ENCODE results near the gene GTF3C4.

GTF3C4 gene, protein sequence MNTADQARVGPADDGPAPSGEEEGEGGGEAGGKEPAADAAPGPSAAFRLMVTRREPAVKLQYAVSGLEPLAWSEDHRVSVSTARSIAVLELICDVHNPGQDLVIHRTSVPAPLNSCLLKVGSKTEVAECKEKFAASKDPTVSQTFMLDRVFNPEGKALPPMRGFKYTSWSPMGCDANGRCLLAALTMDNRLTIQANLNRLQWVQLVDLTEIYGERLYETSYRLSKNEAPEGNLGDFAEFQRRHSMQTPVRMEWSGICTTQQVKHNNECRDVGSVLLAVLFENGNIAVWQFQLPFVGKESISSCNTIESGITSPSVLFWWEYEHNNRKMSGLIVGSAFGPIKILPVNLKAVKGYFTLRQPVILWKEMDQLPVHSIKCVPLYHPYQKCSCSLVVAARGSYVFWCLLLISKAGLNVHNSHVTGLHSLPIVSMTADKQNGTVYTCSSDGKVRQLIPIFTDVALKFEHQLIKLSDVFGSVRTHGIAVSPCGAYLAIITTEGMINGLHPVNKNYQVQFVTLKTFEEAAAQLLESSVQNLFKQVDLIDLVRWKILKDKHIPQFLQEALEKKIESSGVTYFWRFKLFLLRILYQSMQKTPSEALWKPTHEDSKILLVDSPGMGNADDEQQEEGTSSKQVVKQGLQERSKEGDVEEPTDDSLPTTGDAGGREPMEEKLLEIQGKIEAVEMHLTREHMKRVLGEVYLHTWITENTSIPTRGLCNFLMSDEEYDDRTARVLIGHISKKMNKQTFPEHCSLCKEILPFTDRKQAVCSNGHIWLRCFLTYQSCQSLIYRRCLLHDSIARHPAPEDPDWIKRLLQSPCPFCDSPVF

DNA sequence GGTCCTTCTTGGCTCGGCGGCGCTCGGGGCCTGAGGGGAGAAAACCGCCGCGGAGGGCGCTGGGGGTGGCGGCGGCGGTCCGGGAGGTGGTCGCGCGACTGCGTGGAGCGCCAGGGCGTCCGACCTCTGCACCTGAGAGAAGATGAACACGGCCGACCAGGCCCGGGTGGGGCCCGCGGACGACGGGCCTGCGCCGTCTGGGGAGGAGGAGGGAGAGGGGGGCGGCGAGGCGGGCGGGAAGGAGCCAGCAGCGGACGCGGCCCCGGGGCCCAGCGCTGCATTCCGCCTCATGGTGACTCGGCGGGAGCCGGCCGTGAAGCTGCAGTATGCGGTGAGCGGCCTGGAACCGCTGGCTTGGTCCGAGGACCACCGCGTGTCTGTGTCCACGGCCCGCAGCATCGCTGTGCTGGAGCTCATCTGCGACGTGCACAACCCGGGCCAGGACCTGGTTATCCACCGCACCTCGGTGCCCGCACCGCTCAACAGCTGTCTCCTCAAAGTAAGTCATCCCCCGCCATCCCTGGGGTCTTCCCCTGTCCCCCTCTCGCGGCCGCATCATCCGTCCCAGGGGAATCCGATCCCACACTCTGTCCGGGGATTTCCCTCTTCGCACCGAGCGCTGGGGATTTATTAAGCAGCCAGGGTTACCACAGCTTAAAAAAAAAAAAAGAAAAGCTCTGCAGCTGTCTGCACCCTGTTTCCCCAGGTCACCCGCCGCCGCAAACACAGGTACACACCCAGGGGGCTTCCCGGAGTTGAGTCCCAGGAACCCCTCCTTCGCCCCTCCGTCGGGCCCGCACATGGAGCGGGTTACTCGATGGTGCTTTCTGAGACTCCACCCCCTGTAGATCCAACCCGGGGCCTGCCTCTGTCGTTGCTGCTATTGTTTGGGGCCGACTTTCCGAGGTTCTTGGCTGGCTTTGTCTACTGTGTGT, at the start of gene GTF3C4:
Gene GTF3C4 (plus strand): TSS at position 8 of the 935 bp plus-strand sequence. CDS start 135 bp downstream, at position 143.
- intact Hi-C loops (cut with DNase I): no loop called here
- peak in 26 of 42 donors; percentile 3 to 92 (median 26) for DNase-seq

DNA sequence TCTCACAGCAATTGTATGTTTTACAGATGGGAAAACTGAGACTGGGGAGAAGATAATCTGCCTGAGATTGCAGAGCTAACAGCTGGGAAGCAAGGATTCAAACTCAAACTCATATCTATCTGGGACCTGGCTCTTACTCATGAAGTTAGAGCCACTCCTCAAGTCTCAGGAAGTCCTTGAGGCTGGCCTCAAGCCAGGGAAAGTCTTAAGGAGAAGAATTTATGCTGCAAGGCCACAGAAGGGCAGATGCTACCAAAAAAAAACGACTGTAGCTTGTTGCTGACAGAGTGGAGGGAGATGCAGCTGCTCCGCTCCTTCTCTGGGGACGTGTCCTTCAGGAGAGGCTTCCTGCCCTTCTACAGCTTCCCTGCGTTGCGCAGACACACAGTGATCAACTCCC, 48.1 kb upstream of the GTF3C4 start:
- no peak for DNase-seq
- intact Hi-C loops (cut with DNase I): no loop called here

- intact Hi-C loops (cut with DNase I): no loop called here
- peak in 1 of 42 donors; percentile 41 for DNase-seq
These were observed 44.0 kb upstream of the GTF3C4 start for GRCh38 chr9:132626285-132626684.

GRCh38 chr9:132627106-132627505, 43.2 kb upstream of the GTF3C4 start:
- intact Hi-C loops (cut with DNase I): no loop called here
- DNase-seq: no peak

GRCh38 chr9:132627594-132627993, 42.7 kb upstream of the GTF3C4 start:
- DNase-seq: no peak
- intact Hi-C loops (cut with DNase I): no loop called here

GRCh38 chr9:132628746-132629145, 41.5 kb upstream of the GTF3C4 start:
- intact Hi-C loops (cut with DNase I): no loop called here
- no peak for DNase-seq

- DNase-seq: peak in 1 of 42 donors; percentile 8
- intact Hi-C loops (cut with DNase I): no loop called here
These were observed 40.1 kb upstream of the GTF3C4 start for GRCh38 chr9:132630116-132630515.

GRCh38 chr9:132630811-132631210, 39.5 kb upstream of the GTF3C4 start:
- intact Hi-C loops (cut with DNase I): no loop called here
- peak in 1 of 42 donors; percentile 8 for DNase-seq

DNA sequence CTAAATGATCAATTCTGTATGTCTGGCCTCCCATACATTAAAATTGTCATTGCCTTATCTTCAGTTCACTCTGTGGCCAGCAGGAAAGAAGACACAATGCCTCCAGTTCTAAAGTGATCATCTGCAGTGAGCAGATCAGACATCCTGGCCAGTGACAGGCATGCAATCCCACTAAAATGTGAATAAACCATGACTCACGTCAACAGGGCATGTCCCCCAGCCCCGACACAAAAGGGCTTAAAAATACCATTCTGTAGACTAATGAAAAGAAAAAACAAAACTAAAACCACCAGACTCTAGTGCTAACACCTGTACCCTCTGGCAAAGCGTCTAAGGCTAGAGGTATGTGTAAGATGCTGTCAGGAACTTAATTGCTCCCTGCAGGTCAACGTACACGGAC, 39.0 kb upstream of the GTF3C4 start:
- intact Hi-C loops (cut with DNase I): no loop called here
- DNase-seq: no peak

GRCh38 chr9:132631685-132632084, 38.6 kb upstream of the GTF3C4 start:
- intact Hi-C loops (cut with DNase I): no loop called here
- DNase-seq: peak in 13 of 42 donors; percentile 5 to 61 (median 25)

DNA sequence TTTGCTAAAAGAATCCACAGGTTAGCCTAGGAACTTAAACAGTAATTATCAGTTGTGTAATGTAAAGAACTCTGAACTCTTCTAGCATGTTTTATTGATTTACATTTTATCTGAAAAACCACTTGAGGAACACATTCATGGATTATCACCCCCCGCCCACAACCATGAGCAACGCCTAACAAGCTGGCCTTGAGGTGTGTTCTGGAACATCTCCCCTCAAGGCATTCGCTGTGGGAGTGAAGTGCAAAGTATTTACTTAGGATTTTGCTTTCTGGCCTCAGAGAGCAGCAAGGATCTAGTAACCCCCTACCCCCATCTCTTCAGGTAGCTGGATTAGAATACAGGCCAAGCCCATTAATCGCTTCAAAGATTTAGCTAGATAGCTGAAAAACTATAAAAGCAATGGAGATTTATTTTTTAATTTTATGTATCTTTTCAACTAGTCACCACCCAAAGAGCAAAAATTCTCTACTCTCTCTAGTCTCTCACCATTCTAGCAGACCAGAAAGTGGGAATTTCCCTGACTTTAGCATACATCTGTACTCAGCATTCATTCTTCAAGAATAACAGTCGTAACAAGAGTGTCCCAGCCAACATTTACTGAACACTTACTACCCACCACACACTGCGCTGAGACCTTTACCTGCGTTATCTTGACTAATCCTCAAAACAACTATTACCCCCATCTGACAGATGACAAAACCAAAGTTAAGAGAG, 37.7 kb upstream of the GTF3C4 start:
- DNase-seq: peak in 1 of 42 donors; percentile 2
- intact Hi-C loops (cut with DNase I): no loop called here

DNA sequence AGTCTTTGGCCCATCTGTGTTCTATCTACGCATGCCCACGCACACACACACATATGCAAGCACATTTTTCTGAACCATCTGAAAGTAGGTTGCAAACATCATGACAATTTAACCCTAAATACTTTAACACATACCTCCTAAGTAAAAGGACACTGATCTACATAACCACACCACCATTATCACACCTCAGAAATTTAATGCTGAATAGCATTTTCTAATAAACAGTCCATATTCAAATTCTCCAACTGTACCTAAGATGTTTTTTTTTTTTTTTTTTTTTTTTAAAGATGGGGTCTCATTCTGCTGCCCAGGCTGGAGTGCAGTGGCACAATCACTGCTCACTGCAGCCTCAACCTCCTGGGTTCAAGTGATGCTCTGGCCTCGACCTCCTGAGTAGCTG, 35.9 kb upstream of the GTF3C4 start:
- no peak for DNase-seq
- intact Hi-C loops (cut with DNase I): no loop called here

GRCh38 chr9:132637351-132637750, 32.9 kb upstream of the GTF3C4 start:
- intact Hi-C loops (cut with DNase I): no loop called here
- DNase-seq: no peak

- intact Hi-C loops (cut with DNase I): no loop called here
- DNase-seq: no peak
These were observed 32.5 kb upstream of the GTF3C4 start for GRCh38 chr9:132637801-132638200.

DNA sequence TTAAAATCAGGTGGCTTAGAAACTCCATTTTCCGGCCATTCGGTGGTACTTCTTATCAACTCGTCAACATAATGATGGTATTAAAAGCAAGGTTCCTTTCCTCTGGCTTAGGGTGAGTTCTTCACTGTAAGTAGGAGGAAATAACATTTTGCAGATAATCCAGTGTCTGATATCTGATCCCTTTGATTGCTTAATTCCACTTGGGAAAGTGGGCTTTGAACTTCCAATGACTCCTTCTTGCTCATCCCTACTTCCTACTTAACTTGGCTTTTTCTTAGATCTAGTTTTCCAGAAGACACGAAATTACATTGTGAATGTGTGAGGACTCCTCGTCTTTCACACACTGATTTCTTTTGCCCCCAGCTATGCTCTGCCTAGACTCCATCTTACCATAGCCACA, 32.0 kb upstream of the GTF3C4 start:
- intact Hi-C loops (cut with DNase I): no loop called here
- DNase-seq: no peak

- no peak for DNase-seq
- intact Hi-C loops (cut with DNase I): no loop called here
These were observed 30.9 kb upstream of the GTF3C4 start for GRCh38 chr9:132639322-132639721.

DNA sequence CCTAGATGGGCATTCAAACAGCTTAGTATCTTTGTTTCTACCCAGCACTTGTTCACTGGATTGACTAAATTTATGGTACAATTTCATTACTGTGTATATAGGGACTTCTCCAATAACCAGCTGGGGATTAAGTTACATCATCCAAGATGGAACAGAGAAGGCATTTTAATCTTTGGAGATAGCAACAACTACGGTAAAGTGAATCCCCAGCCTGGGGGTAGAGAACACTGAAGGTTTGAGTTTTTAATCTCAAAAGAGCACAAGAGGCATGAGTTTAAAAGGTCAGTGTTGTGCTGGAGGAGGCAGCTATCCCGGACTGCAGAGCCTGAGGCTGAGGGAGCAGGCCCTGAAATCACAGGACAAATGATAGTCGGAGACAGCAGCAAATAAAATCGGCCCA, 29.0 kb upstream of the GTF3C4 start:
- intact Hi-C loops (cut with DNase I): no loop called here
- no peak for DNase-seq

DNA sequence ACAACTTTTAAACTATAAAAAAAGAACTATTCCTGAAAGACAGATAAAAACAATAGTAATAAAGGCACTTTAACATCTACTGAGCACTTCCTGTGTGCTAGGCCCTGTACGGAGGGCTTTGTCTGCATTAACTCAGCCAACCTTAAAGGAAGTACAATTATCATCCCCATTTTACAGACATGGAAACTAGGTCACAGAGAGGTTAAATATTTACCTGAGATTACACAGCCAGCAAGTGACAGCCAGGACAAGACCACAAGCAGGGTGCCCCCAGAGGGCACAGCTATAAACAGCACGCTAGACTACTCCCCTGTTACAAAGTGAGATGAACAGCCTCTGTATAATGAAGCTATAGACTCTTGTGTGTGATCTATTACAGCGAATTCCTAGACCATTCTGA, 26.0 kb upstream of the GTF3C4 start:
- no peak for DNase-seq
- intact Hi-C loops (cut with DNase I): no loop called here

DNA sequence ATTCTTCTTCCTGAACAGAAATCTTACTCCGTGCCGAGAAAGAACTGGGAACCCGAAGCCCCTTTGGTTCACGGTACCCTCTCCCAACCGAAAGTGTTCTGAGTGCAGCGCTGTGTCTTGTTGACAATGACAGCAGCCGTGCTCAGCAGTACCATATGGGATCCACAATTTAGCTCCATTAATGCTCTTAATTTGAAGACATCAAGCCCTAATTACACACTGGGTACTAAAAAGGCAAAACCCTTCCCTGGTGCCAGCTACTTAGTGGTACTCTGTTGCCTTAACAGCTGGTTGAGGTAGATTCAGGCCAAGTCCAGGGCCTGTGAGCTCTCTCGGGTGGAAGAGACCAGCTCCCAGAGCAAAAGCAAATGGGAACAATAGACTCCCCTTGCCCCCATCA, 25.0 kb upstream of the GTF3C4 start:
- no peak for DNase-seq
- intact Hi-C loops (cut with DNase I): no loop called here

All from head of caudate nucleus (tissue), 42 donors.